LNCAP (cell line): Measurements from ENCODE around the gene HIPK2.

Source experiments
- CTCF ChIP-seq: fragments of 450-650 bp; IDR thresholded peaks from 2 replicates; pipeline ENCODE4 v1.5.1; 2017; ENCODE audit warnings: mild to moderate bottlenecking

The HIPK2 gene

GRCh38 chr7:139799586-139799985 lies 21.8 kb upstream of the HIPK2 start:
- TF ChIP-seq CTCF = no peak

GRCh38 chr7:139798892-139799291 lies 21.1 kb upstream of the HIPK2 start:
- no peak for TF ChIP-seq CTCF

- TF ChIP-seq CTCF = no peak
Measured at GRCh38 chr7:139798221-139798620, 20.4 kb upstream of the HIPK2 start.

GRCh38 chr7:139797607-139798006 lies 19.8 kb upstream of the HIPK2 start:
- no peak for TF ChIP-seq CTCF

GRCh38 chr7:139791316-139791715 lies 13.5 kb upstream of the HIPK2 start:
- no peak for TF ChIP-seq CTCF

- no peak for TF ChIP-seq CTCF
Measured at GRCh38 chr7:139784648-139785047, 6.8 kb upstream of the HIPK2 start.

- TF ChIP-seq CTCF = no peak
Measured at GRCh38 chr7:139783647-139784385, 6.0 kb upstream of the HIPK2 start.

GRCh38 chr7:139782932-139783331 lies 5.1 kb upstream of the HIPK2 start:
- no peak for TF ChIP-seq CTCF
